K562 (cell line): ENCODE results near the gene DCAF7. TPM values are rescaled to one million over a fixed set of nuclear protein-coding genes. Genes with fewer than 3 reads are reported as not detected.

ENCODE experiments used
- ARHGAP35 ChIP-seq: fragments of 450-650 bp; IDR thresholded peaks from 2 replicates; pipeline ENCODE4 v1.6.1; 2018; ENCODE audit not compliant: partially characterized antibody
- BDP1 ChIP-seq: IDR thresholded peaks from 3 replicates; pipeline ENCODE4 v1.6.1; 2011; ENCODE audit not compliant: insufficient read length, insufficient read depth
- BRD9 ChIP-seq: fragments of 450-650 bp; IDR thresholded peaks from 2 replicates; pipeline ENCODE4 v1.6.1; 2018; ENCODE audit warnings: low read depth; ENCODE audit not compliant: partially characterized antibody
- C11orf30 ChIP-seq: fragments of 450-650 bp; IDR thresholded peaks from 2 replicates; pipeline ENCODE4 v1.6.1; 2016; ENCODE audit warnings: low read depth, mild to moderate bottlenecking
- CCNT2 ChIP-seq: IDR thresholded peaks from 2 replicates; pipeline ENCODE4 v1.6.1; 2011; ENCODE audit warnings: borderline replicate concordance, low read depth, mild to moderate bottlenecking, moderate library complexity, mixed read lengths, low read length; ENCODE audit not compliant: insufficient read length; ENCODE audit errors: extremely low read depth
- CREB3L1 ChIP-seq: fragments of 450-650 bp; IDR thresholded peaks from 2 replicates; pipeline ENCODE4 v1.6.1; 2014; ENCODE audit warnings: low read depth, mild to moderate bottlenecking, moderate library complexity, borderline replicate concordance
- ETS2 ChIP-seq: IDR thresholded peaks from 2 replicates; pipeline ENCODE4 v1.6.1; 2016; ENCODE audit warnings: borderline replicate concordance, missing genetic modification characterization, mild to moderate bottlenecking, moderate library complexity, missing compliant biosample characterization; ENCODE audit not compliant: poor library complexity, severe bottlenecking
- GATAD2B ChIP-seq: fragments of 450-650 bp; IDR thresholded peaks from 2 replicates; pipeline ENCODE4 v1.6.1; 2017; ENCODE audit warnings: mild to moderate bottlenecking, borderline replicate concordance
- MCM3 ChIP-seq: fragments of 450-650 bp; IDR thresholded peaks from 2 replicates; pipeline ENCODE4 v1.6.1; 2016
- NFIX ChIP-seq: fragments of 250-450 bp; sonication (Bioruptor Pico); IDR thresholded peaks from 2 replicates; pipeline ENCODE4 v1.4.0; 2020; ENCODE audit warnings: low read depth, mild to moderate bottlenecking, moderate library complexity
- NR0B1 ChIP-seq: fragments of 450-650 bp; IDR thresholded peaks from one replicate; pipeline ENCODE4 v1.6.1; 2018; ENCODE audit warnings: mild to moderate bottlenecking, moderate library complexity; ENCODE audit not compliant: partially characterized antibody
- SMC3 ChIP-seq: conservative IDR thresholded peaks from 2 replicates; pipeline ENCODE4 v1.6.1; 2011; ENCODE audit warnings: low read depth, low read length, improper control_type of control experiment; ENCODE audit not compliant: insufficient read depth
- SNIP1 ChIP-seq: fragments of 450-650 bp; IDR thresholded peaks from 2 replicates; pipeline ENCODE4 v1.7.1; 2017; ENCODE audit warnings: low read depth, mild to moderate bottlenecking
- TBP ChIP-seq: optimal IDR thresholded peaks from 2 replicates; pipeline ENCODE3; 2011; ENCODE audit warnings: low read depth, low read length, improper control_type of control experiment
- ZBTB26 ChIP-seq: fragments of 450-650 bp; formaldehyde crosslinking; IDR thresholded peaks from 2 replicates; pipeline ENCODE4 v1.4.0; 2022; ENCODE audit warnings: missing genetic modification characterization
- ZFPM2 ChIP-seq: fragments of 250-450 bp; sonication (Bioruptor Pico); IDR thresholded peaks from 2 replicates; pipeline ENCODE4 v1.5.1; 2022; ENCODE audit warnings: mild to moderate bottlenecking
- ZFX ChIP-seq: sonication (generic); formaldehyde crosslinking; IDR thresholded peaks from 2 replicates; pipeline ENCODE4 v1.8.0; 2022; ENCODE audit warnings: mild to moderate bottlenecking, missing genetic modification reagents, moderate library complexity
- ZNF24 ChIP-seq: fragments of 450-650 bp; IDR thresholded peaks from 2 replicates; pipeline ENCODE4 v1.6.1; 2016
- ZNF354B ChIP-seq: fragments of 250-450 bp; sonication (Bioruptor Pico); IDR thresholded peaks from 2 replicates; pipeline ENCODE4 v1.4.0; 2020
- ZNF707 ChIP-seq: fragments of 250-450 bp; sonication (Bioruptor Pico); conservative IDR thresholded peaks from 2 replicates; pipeline ENCODE4 v1.8.0; 2022; ENCODE audit warnings: inconsistent platforms, mild to moderate bottlenecking, moderate library complexity
- ZSCAN32 ChIP-seq: fragments of 450-650 bp; formaldehyde crosslinking; IDR thresholded peaks from 2 replicates; pipeline ENCODE4 v1.4.0; 2020; ENCODE audit warnings: mild to moderate bottlenecking, moderate library complexity
- polyA plus RNA-seq, 8 experiments: library from polyadenylated mRNA; depleted of rRNA in 4 of 8; stranded (reverse) in 5 of 8; unstranded in 3 of 8; fragments of >200 nt; fragmentation: Nextera tagmentation in 2 of 8; fragmentation: Illumina TruSeq in 1 of 8; extraction: Ambion mirVana in 2 of 8; extraction: Trizol in 1 of 8; gene quantifications; 2 replicates each; pipeline versions ENCODE4 v1.2.1 to v1.2.3, GENCODE V29; 2011 to 2014; ENCODE audit warnings: inconsistent platforms in 1 of 8, missing spikeins in 1 of 8
- total RNA-seq, 7 experiments: library from RNA; depleted of rRNA in 6 of 7; stranded (reverse); fragments of >200 nt in 6 of 7; fragmentation: Illumina TruSeq in 2 of 7; extraction: Trizol in 2 of 7; gene quantifications; 2 replicates each; pipeline versions ENCODE4 v1.2.1 to v1.2.3, GENCODE V29; 2011 to 2021; ENCODE audit warnings: low replicate concordance in 1 of 7
- TF ChIP-seq, protein P1 (sequence below): fragments of 250-450 bp; sonication (Bioruptor Pico); IDR thresholded peaks from 2 replicates; pipeline ENCODE4 v1.5.0; 2021; ENCODE audit warnings: mild to moderate bottlenecking, moderate library complexity

The DCAF7 gene
- total and polyA plus RNA-seq, 9 of the 15 experiments (the other 6 are each of a cell fraction or from before 2014, with no cell fraction given) = 30.8 to 123 (median 40.2) TPM

DNA sequence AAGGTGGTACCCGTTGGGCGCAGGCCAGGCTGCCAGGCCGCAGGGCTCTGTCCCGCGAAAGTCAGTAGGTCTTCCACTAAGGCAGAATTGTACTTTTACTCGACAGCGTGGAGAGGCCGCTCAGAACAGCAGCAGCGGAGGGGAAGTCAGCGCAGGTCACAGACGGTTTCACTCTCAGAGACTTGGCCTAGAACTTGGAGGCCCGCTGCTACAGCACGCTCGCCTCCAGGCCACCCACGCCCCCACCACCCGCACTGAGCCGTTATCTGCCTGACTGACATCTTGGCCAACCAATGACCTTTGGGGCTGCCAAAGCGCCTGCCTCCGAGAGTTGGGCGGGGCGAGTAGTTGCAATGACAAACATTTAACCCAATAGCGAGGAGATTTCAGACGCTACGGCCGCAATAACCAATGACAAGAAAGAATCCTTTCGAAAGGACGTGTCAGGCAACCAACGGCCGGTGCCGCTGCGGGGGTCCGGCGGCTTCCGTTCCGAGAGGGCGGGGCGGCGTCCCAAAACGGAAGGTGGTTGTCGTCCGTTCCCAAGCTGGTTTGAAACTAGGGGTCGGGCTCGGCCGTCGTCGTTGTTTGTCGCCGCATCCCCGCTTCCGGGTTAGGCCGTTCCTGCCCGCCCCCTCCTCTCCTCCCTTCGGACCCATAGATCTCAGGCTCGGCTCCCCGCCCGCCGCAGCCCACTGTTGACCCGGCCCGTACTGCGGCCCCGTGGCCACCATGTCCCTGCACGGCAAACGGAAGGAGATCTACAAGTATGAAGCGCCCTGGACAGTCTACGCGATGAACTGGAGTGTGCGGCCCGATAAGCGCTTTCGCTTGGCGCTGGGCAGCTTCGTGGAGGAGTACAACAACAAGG, at the start of gene DCAF7 (continued):
- no peak for TF ChIP-seq ZNF707 (CRISPR knock-in tag)
- no peak for TF ChIP-seq ZFPM2 (CRISPR knock-in tag)
- TF ChIP-seq, protein P1, sequence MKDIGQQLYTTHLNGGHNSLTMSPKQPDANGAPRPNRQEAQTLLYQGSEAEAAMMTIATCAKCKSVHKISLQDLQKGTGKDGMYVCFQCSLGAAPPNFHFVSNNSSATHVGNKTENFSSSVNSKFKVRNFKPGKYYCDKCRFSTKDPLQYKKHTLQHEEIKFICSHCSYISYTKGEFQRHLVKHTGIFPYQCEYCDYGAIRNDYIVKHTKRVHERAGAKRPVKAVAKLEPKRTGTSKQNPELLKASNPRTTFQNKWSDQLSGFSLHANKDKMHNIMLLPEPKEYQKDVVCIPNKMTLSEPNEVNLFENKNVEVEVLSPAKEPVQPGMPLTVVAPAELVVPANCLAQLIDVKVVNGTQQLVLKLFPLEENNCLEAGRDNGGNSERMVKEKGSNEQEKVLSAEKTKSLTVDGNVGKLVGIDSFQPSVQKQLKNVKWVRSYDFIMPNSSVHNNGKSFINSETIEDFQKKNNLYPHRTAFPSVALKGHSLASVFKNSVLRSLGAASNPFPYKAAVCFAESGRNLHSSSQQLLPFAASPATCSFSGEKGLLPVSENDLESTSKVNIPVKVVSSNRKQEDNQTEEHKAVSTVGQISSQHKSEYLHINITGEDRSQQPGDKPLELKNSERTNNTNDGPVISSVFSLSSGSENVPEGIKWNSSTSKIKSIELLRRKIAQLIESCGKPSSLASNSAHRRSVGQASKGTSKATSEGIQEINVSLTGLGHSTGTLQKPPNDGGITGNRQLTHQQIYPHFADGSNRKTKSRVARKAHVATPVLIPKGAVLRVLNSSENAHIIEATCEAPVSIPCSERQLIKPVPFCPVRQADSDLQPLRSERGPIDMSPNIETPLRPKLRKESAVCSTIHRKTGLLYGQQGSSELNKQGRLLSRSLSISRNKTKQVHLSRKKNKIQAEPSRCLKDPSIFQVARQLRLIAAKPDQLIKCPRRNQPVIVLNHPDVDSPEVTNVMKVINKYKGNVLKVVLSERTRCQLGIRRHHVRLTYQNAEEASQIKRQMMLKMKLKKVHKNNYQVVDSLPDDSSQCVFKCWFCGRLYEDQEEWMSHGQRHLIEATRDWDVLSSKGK (CRISPR knock-in tag) = no peak
- TF ChIP-seq CREB3L1 = no peak
- no peak for TF ChIP-seq ZNF24
- TF ChIP-seq ZSCAN32 (CRISPR knock-in tag) = no peak
- TF ChIP-seq ETS2 (tag) = no peak
- TF ChIP-seq SMC3 = no peak
- peak; percentile 57; the same call in 1 of the 2 replicates for TF ChIP-seq C11orf30
- TF ChIP-seq SNIP1 = no peak
- no peak for TF ChIP-seq MCM3
- TF ChIP-seq ZFX (CRISPR knock-in tag) = peak; percentile 95
- no peak for TF ChIP-seq NR0B1
- TF ChIP-seq ARHGAP35 = no peak
- TF ChIP-seq BDP1 = no peak
- TF ChIP-seq CCNT2 = peak; percentile 52
- TF ChIP-seq ZNF354B = no peak
- peak; percentile 68 for TF ChIP-seq TBP
- no peak for TF ChIP-seq NFIX (CRISPR knock-in tag)
- TF ChIP-seq GATAD2B = peak; percentile 18; the same call in 1 of the 2 replicates
- no peak for TF ChIP-seq ZBTB26 (CRISPR knock-in tag)
- TF ChIP-seq BRD9 = peak; percentile 27
